Kidney (tissue), 14 donors: ENCODE results near the gene FRRS1L. TPM values are rescaled to one million over a fixed set of nuclear protein-coding genes. Genes with fewer than 3 reads are reported as not detected.

Experiments used
- DNase-seq, 5 donors: peaks; one replicate each; pipeline ENCODE4 v3.0.0-alpha.2; 2013 to 2020
- FAIRE-seq: peaks from 2 replicates; lab custom pipeline; 2012; peaks lifted over from hg19 to GRCh38; lab: Jason Lieb, UNC
- H3K27ac ChIP-seq, 2 donors: one replicate each; pipeline ENCODE4 v1.7.0; 2013; ENCODE audit warnings: low read depth in 2 of 2, low read length in 2 of 2, inconsistent platforms in 1 of 2
- H3K27me3 ChIP-seq: one replicate; pipeline ENCODE4 v1.7.1; 2013; ENCODE audit warnings: low read length, inconsistent platforms; ENCODE audit not compliant: control insufficient read depth, insufficient read depth
- H3K36me3 ChIP-seq, 3 donors: one replicate each; pipeline versions ENCODE4 v1.7.0 to v1.7.1; 2013; ENCODE audit warnings: low read length in 3 of 3, control low read depth in 1 of 3, inconsistent platforms in 1 of 3; ENCODE audit not compliant: insufficient read depth in 3 of 3, control insufficient read depth in 2 of 3
- H3K4me1 ChIP-seq, 3 donors: one replicate each; pipeline versions ENCODE4 v1.7.0 to v1.7.1; 2013; ENCODE audit warnings: low read length in 3 of 3, inconsistent platforms in 1 of 3, low read depth in 1 of 3; ENCODE audit not compliant: control insufficient read depth in 2 of 3, insufficient read depth in 2 of 3
- H3K4me3 ChIP-seq, 3 donors: one replicate each; pipeline versions ENCODE4 v1.7.0 to v1.8.1; 2013; ENCODE audit warnings: low read length in 3 of 3, control low read depth in 1 of 3, inconsistent platforms in 1 of 3
- H3K9ac ChIP-seq, 3 donors: one replicate each; pipeline versions ENCODE4 v1.7.0 to v1.7.1; 2013; ENCODE audit warnings: low read length in 3 of 3, control low read depth in 1 of 3, inconsistent platforms in 1 of 3
- H3K9me3 ChIP-seq, 3 donors: one replicate each; pipeline versions ENCODE4 v1.7.0 to v1.7.1; 2013; ENCODE audit warnings: low read length in 3 of 3, control low read depth in 1 of 3, inconsistent platforms in 1 of 3; ENCODE audit not compliant: control insufficient read depth in 2 of 3, insufficient read depth in 1 of 3
- intact Hi-C: fragments of 100-400 bp; cut with DNase I; formaldehyde crosslinking; loops from one replicate; pipeline ENCODE4 v1.11.1; 2022
- polyA plus RNA-seq: library from polyadenylated mRNA; stranded (reverse); fragments of 350-450 nt; fragmentation: Illumina TruSeq; extraction: RNeasy Lipid Tissue Mini Kit (QIAGEN cat#74804); gene quantifications from one replicate; pipeline ENCODE4 v1.2.3, GENCODE V29; 2014; ENCODE audit warnings: low read depth, low replicate concordance; ENCODE audit not compliant: insufficient read depth
- total RNA-seq: library from RNA; stranded (reverse); fragmentation: NEBNext Ultra II Directional; extraction: Animal tissue kit (Norgen Biotek cat#: 25700); gene quantifications from one replicate; pipeline ENCODE4 v1.2.1, GENCODE V29; 2021
- TF ChIP-seq, protein P1 (sequence below): IDR thresholded peaks from 3 replicates; pipeline ENCODE4 v1.5.1; 2012; ENCODE audit warnings: mild to moderate bottlenecking, moderate library complexity, borderline replicate concordance; ENCODE audit not compliant: insufficient read depth; ENCODE audit errors: extremely low read depth
- donor health status: control.
- donor health status: control.
- donor health status: control.
- donor health status: control.
- donor health status: control.
- donor health status: DM: yes; HTN: yes; CAD: no.
- donor health status: Normal renal cell carcinoma (clear cell type).

Gene FRRS1L
- total and polyA plus RNA-seq, 2 donors from 2014 or later, result 0.06 TPM; not detected in 1

GRCh38 chr9:109176386-109176785 lies 9.3 kb upstream of the FRRS1L start:
- Histone ChIP-seq H3K4me1 (no peaks in the 10 kb centered on the region), H3K4me3 (no peak overlapping the region), H3K27me3 (no peaks in the 10 kb centered on the region), H3K9ac (no peak overlapping the region), H3K9me3 (no peaks in the 10 kb centered on the region), H3K27ac (no peak overlapping the region), H3K36me3 (no peaks in the 10 kb centered on the region)
- TF ChIP-seq, protein P1, sequence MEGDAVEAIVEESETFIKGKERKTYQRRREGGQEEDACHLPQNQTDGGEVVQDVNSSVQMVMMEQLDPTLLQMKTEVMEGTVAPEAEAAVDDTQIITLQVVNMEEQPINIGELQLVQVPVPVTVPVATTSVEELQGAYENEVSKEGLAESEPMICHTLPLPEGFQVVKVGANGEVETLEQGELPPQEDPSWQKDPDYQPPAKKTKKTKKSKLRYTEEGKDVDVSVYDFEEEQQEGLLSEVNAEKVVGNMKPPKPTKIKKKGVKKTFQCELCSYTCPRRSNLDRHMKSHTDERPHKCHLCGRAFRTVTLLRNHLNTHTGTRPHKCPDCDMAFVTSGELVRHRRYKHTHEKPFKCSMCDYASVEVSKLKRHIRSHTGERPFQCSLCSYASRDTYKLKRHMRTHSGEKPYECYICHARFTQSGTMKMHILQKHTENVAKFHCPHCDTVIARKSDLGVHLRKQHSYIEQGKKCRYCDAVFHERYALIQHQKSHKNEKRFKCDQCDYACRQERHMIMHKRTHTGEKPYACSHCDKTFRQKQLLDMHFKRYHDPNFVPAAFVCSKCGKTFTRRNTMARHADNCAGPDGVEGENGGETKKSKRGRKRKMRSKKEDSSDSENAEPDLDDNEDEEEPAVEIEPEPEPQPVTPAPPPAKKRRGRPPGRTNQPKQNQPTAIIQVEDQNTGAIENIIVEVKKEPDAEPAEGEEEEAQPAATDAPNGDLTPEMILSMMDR, result no peak
- intact Hi-C loops, result no loop called here
- FAIRE-seq, result no peak
- no peak for DNase-seq

DNA sequence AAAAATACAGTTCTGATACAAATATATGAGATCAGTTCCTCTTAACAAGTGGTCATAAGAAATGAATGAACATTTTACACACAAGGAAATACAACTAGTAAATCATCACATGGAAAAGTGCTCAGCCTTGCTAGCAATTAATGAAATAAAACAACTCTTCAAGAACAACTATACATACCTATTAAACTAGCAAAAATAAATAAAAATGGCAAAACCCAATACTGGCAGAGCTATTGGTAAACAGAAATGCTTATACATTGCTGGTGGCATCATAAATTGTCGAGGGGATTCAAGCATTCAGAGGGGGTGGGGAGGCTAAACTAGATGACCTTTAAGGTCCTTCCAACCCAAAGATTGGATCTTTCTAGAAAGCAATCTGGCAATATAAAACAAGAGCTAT lies 5.9 kb upstream of the FRRS1L start:
- FAIRE-seq (no peak), DNase-seq (no peak)
- Histone ChIP-seq H3K4me1 (no peaks in the 10 kb centered on the region), H3K27me3 (no peaks in the 10 kb centered on the region), H3K4me3 (no peak overlapping the region), H3K9ac (no peak overlapping the region), H3K36me3 (no peaks in the 10 kb centered on the region), H3K9me3 (no peaks in the 10 kb centered on the region), H3K27ac (no peak overlapping the region)
- intact Hi-C loops, result no loop called here
- TF ChIP-seq, protein P1, result no peak

GRCh38 chr9:109171926-109172325 lies 4.9 kb upstream of the FRRS1L start:
- H3K9me3 ChIP-seq, result no peaks in the 10 kb centered on the region
- FAIRE-seq, result no peak
- H3K27me3 ChIP-seq, result no peaks in the 10 kb centered on the region
- no peaks in the 10 kb centered on the region for H3K36me3 ChIP-seq
- no peaks in the 10 kb centered on the region for H3K4me1 ChIP-seq
- TF ChIP-seq, protein P1, result no peak
- H3K4me3 ChIP-seq, result no peak overlapping the region
- DNase-seq, result no peak
- no peak overlapping the region for H3K9ac ChIP-seq
- intact Hi-C loops, result no loop called here
- no peak overlapping the region for H3K27ac ChIP-seq

GRCh38 chr9:109168170-109168569 lies 1.1 kb upstream of the FRRS1L start:
- no peaks in the 10 kb centered on the region for H3K4me1 ChIP-seq
- H3K9ac ChIP-seq, result no peak overlapping the region
- DNase-seq (no peak), FAIRE-seq (no peak)
- H3K36me3 ChIP-seq, result no peaks in the 10 kb centered on the region
- H3K27ac ChIP-seq, result no peak overlapping the region
- H3K27me3 ChIP-seq, result no peaks in the 10 kb centered on the region
- TF ChIP-seq, protein P1, result no peak
- intact Hi-C loops, result no loop called here
- no peaks in the 10 kb centered on the region for H3K9me3 ChIP-seq
- no peak overlapping the region for H3K4me3 ChIP-seq
